Measurements from ENCODE around the gene MICOS13.

Gene MICOS13

GRCh38 chr19:5667751-5668271 lies 12.5 kb downstream of the MICOS13 start:
- no peak for DNase-seq (ENCODE audit: low read depth in 2 of 2)

- DNase-seq (ENCODE audit: low read depth in 2 of 2), result no peak
These were observed 13.2 kb downstream of the MICOS13 start for GRCh38 chr19:5666921-5667610.

- DNase-seq (ENCODE audit: low read depth in 2 of 2), result no peak
These were observed 14.4 kb downstream of the MICOS13 start for GRCh38 chr19:5665781-5666513.

GRCh38 chr19:5664515-5664914 lies 15.8 kb downstream of the MICOS13 start:
- DNase-seq (ENCODE audit: low read depth in 2 of 2), result no peak

GRCh38 chr19:5663904-5664303 lies 16.4 kb downstream of the MICOS13 start:
- no peak for DNase-seq (ENCODE audit: low read depth in 2 of 2)

- DNase-seq (ENCODE audit: low read depth in 2 of 2), result no peak
These were observed 18.8 kb downstream of the MICOS13 start for GRCh38 chr19:5661483-5661882.

GRCh38 chr19:5655412-5655811 lies 24.9 kb downstream of the MICOS13 start:
- DNase-seq (ENCODE audit: low read depth in 2 of 2), result no peak

- no peak for DNase-seq (ENCODE audit: low read depth in 2 of 2)
These were observed 25.4 kb downstream of the MICOS13 start for GRCh38 chr19:5654931-5655330.

- DNase-seq (ENCODE audit: low read depth in 2 of 2), result no peak
These were observed 28.1 kb downstream of the MICOS13 start for GRCh38 chr19:5652261-5652660.

- DNase-seq (ENCODE audit: low read depth in 2 of 2), result no peak
These were observed 29.0 kb downstream of the MICOS13 start for GRCh38 chr19:5651361-5651760.

GRCh38 chr19:5648464-5648863 lies 31.9 kb downstream of the MICOS13 start:
- DNase-seq (ENCODE audit: low read depth in 2 of 2), result no peak

GRCh38 chr19:5646703-5647102 lies 33.6 kb downstream of the MICOS13 start:
- no peak for DNase-seq (ENCODE audit: low read depth in 2 of 2)

GRCh38 chr19:5645409-5645808 lies 34.9 kb downstream of the MICOS13 start:
- no peak for DNase-seq (ENCODE audit: low read depth in 2 of 2)

- no peak for DNase-seq (ENCODE audit: low read depth in 2 of 2)
These were observed 36.3 kb downstream of the MICOS13 start for GRCh38 chr19:5644037-5644436.

GRCh38 chr19:5643060-5643459 lies 37.3 kb downstream of the MICOS13 start:
- DNase-seq (ENCODE audit: low read depth in 2 of 2), result no peak

GRCh38 chr19:5642204-5642603 lies 38.1 kb downstream of the MICOS13 start:
- DNase-seq (ENCODE audit: low read depth in 2 of 2), result no peak

- no peak for DNase-seq (ENCODE audit: low read depth in 2 of 2)
These were observed 39.1 kb downstream of the MICOS13 start for GRCh38 chr19:5641171-5641570.

GRCh38 chr19:5637971-5638370 lies 42.3 kb downstream of the MICOS13 start:
- no peak for DNase-seq (ENCODE audit: low read depth in 2 of 2)

- no peak for DNase-seq (ENCODE audit: low read depth in 2 of 2)
These were observed 44.9 kb downstream of the MICOS13 start for GRCh38 chr19:5635427-5635826.

- no peak for DNase-seq (ENCODE audit: low read depth in 2 of 2)
These were observed 47.7 kb downstream of the MICOS13 start for GRCh38 chr19:5632657-5633056.

- DNase-seq (ENCODE audit: low read depth in 2 of 2), result no peak
These were observed 48.1 kb downstream of the MICOS13 start for GRCh38 chr19:5632241-5632612.

- no peak for DNase-seq (ENCODE audit: low read depth in 2 of 2)
These were observed 48.6 kb downstream of the MICOS13 start for GRCh38 chr19:5631567-5632240.

Measured in stimulated activated CD8-positive, alpha-beta memory T cell treated with anti-CD3 and anti-CD28 coated beads, Interleukin-15, amount 100 ng/mL, for 48 hours (primary cell).